ENCODE results near the gene KCNQ1. TPM values are rescaled to one million over a fixed set of nuclear protein-coding genes. Genes with fewer than 3 reads are reported as not detected.

KCNQ1 gene
- total RNA-seq, 1 experiment from 2014 or later: 10.7 TPM

- no peak for TF ChIP-seq SP1 (IDR thresholded peaks at IDR 0.05; ENCODE audit: low read depth)
- TF ChIP-seq, protein P1, sequence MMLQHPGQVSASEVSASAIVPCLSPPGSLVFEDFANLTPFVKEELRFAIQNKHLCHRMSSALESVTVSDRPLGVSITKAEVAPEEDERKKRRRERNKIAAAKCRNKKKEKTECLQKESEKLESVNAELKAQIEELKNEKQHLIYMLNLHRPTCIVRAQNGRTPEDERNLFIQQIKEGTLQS (IDR thresholded peaks at IDR 0.05): no peak
- TF ChIP-seq CBX3 (IDR thresholded peaks at IDR 0.05; ENCODE audit: low read depth): no peak
- no peak for TF ChIP-seq SIN3A (IDR thresholded peaks at IDR 0.05; ENCODE audit: low read depth)
- no peak for TF ChIP-seq RAD21 (IDR thresholded peaks at IDR 0.05; ENCODE audit: low read depth)
- TF ChIP-seq, protein P2, sequence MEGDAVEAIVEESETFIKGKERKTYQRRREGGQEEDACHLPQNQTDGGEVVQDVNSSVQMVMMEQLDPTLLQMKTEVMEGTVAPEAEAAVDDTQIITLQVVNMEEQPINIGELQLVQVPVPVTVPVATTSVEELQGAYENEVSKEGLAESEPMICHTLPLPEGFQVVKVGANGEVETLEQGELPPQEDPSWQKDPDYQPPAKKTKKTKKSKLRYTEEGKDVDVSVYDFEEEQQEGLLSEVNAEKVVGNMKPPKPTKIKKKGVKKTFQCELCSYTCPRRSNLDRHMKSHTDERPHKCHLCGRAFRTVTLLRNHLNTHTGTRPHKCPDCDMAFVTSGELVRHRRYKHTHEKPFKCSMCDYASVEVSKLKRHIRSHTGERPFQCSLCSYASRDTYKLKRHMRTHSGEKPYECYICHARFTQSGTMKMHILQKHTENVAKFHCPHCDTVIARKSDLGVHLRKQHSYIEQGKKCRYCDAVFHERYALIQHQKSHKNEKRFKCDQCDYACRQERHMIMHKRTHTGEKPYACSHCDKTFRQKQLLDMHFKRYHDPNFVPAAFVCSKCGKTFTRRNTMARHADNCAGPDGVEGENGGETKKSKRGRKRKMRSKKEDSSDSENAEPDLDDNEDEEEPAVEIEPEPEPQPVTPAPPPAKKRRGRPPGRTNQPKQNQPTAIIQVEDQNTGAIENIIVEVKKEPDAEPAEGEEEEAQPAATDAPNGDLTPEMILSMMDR (IDR thresholded peaks at IDR 0.05 in 2 of 3, conservative IDR thresholded peaks at IDR 0.05 in 1 of 3; ENCODE audit: borderline replicate concordance in 1 of 3, insufficient read depth in 1 of 3, low read depth in 2 of 3, low read length in 2 of 3): no peak
- no peak for TF ChIP-seq ELF1 (IDR thresholded peaks at IDR 0.05; ENCODE audit: borderline replicate concordance, low read depth)
- TF ChIP-seq EGR1 (IDR thresholded peaks at IDR 0.05; ENCODE audit: low read depth): no peak
Measured at GRCh38 chr11:2685051-2685450, 240.2 kb downstream of the KCNQ1 start (continued).

GRCh38 chr11:2685566-2686359, 241.0 kb downstream of the KCNQ1 start:
- no peaks in the 10 kb centered on the region for H3K27me3 ChIP-seq (ENCODE audit: insufficient read depth, low read length)
- no peaks in the 10 kb centered on the region for H3K9me3 ChIP-seq (ENCODE audit: control insufficient read depth in 1 of 2, insufficient read depth in 1 of 2, low read depth in 1 of 2, low read length in 2 of 2)
- intact Hi-C loops (cut with micrococcal nuclease): no loop called here
- no peaks in the 10 kb centered on the region; a peak in 1 of 4 replicates for H3K36me3 ChIP-seq (ENCODE audit: control insufficient read depth in 1 of 2, insufficient read depth in 2 of 2, low read length in 2 of 2)
- ChIA-PET POLR2A (no interaction called here), CTCF (no interaction called here), RAD21 (ENCODE audit: low non-redundant PET in 1 of 2, low total read pairs in 2 of 2, uncharacterized antibody in 2 of 2, unreplicated experiment in 2 of 2) (no interaction called here)
- H3K4me2 ChIP-seq (ENCODE audit: low read length): no peak overlapping the region
- no peak overlapping the region for H3K4me3 ChIP-seq (replicated peaks in 1 of 2; ENCODE audit: low read depth in 1 of 2, low read length in 2 of 2)
- H3K27ac ChIP-seq (ENCODE audit: low read depth, low read length): no peak overlapping the region
- TF ChIP-seq CEBPB (IDR thresholded peaks at IDR 0.05; ENCODE audit: low read depth): no peak
- TF ChIP-seq ZBTB33 (IDR thresholded peaks at IDR 0.05; ENCODE audit: extremely low read depth, insufficient replicate concordance, low read length): no peak
- no peak for TF ChIP-seq CBX3 (IDR thresholded peaks at IDR 0.05; ENCODE audit: low read depth)
- TF ChIP-seq EZH2phosphoT487 (IDR thresholded peaks at IDR 0.05; ENCODE audit: borderline replicate concordance): no peak
- TF ChIP-seq ELF1 (IDR thresholded peaks at IDR 0.05; ENCODE audit: borderline replicate concordance, low read depth): no peak
- TF ChIP-seq RAD21 (IDR thresholded peaks at IDR 0.05; ENCODE audit: low read depth): no peak
- TF ChIP-seq JUND (IDR thresholded peaks at IDR 0.05): no peak
- no peak for TF ChIP-seq FOSL1 (IDR thresholded peaks at IDR 0.05; ENCODE audit: low read depth)
- H3K9ac ChIP-seq (ENCODE audit: low read length): no peak overlapping the region
- no peaks in the 10 kb centered on the region for H3K9me2 ChIP-seq (ENCODE audit: insufficient read depth)
- H4K20me1 ChIP-seq (ENCODE audit: insufficient read depth): no peaks in the 10 kb centered on the region
- no peak for DNase-seq (ENCODE audit: low read depth, low spot score)
- BruUV-seq (replicated peaks): no TSS peak
- H2AFZ ChIP-seq (ENCODE audit: low read depth, low read length, poor library complexity, severe bottlenecking): no peak overlapping the region
- ATAC-seq: no peak
- H3K79me2 ChIP-seq (ENCODE audit: insufficient read depth, low read length): peaks cover 37% of the 10 kb centered on the region; the same call in 1 of the 2 replicates
- H3K4me1 ChIP-seq (ENCODE audit: control insufficient read depth in 1 of 2, insufficient read depth in 2 of 2, low read length in 2 of 2): no peaks in the 10 kb centered on the region
